Activated CD4-positive, alpha-beta T cell treated with anti-CD3 and anti-CD28 coated beads, Interleukin-2, amount 50 U/mL, for 48 hours (primary cell): ENCODE measurements around the gene PLAC8L1.

Source experiments
- DNase-seq, 2 experiments: peaks; one replicate each; pipeline ENCODE4 v3.0.0-alpha.2; 2020

The PLAC8L1 gene

DNA sequence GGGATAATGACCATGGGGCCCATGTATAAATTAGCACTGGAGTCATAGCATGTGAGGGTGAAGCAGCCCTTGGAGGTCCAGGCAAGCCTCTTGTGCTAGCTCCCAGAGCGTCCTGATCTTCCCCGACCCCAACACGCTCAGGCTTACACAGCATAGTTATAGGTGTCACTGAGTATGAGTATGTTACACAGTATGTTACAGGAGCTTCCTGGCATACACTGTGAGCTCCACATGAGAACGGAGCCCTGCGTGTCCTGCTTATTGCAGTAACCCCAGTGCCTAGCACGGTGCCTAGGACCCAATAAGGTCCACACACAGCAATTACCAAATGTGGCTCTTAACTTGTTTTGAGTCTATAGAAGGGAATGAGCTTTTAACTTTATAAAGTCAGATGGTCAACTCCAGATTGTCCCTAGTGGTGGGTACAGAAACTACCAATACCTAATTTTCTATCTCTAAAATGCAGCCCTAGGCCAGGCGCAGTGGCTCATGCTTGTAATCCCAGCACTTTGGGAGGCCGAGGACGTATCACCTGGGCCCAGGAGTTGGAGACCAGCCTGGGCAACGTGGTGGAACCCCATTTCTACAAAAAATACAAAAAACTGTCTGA lies 64.1 kb downstream of the PLAC8L1 start:
- DNase-seq = no peak

DNA sequence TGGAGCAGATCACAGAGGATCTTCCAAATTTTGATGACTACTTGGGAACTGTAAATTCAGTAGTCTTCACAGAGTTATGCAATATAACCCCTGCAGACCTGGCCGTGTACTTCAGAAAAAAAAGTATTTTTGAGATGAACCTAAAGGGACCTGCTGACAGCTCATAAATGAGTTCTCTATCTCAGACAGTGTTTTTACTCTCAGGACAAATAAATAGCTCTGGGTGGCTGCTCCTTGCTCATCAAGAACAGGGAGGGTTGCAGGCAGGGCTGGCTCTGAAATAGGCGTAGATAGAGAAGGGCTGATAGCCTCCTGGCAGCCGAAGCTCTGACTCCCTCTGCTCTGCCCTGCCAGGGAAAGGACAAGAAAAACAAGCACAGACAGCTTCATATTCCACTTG lies 64.8 kb downstream of the PLAC8L1 start:
- no peak for DNase-seq

DNA sequence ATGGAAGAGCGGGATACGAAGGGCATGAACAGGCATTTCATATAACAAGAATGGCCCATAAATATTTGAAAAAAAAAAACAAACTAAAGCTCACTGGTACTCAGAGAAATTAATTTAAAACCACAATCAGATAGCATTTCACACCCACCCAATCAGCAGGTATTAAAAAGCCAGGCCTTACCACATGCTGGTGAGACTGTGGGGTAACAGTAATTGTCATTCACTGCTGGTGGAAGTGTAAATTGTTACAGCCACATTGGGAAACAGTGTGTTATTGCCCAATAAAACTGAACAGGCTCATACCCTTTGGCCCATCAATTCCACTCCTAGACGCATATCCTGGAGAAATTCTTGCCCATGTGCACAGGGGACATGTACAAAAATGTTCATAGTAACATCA lies 66.0 kb downstream of the PLAC8L1 start:
- DNase-seq = no peak

DNA sequence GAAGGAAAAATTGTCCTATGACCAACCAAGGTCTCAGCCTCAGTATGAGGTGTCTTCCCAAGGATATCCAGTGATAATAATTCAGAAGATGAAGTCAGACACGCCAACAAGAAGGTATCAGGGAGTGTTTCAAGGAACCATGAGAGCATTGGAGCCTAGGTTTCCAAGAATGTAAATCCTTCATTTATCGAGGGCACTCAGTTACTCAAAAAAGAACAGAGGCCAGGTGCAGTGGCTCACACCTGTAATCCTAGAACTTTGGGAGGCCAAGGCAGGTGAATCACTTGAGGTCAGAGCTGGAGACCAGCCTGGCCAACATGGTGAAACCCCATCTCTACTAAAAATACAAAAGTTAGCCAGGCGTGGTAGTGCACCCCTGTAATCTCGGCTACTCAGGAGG lies 70.8 kb downstream of the PLAC8L1 start:
- no peak for DNase-seq
